HepG2 (cell line): ENCODE data around the gene ATP13A2. TPM values are rescaled to one million over a fixed set of nuclear protein-coding genes. Genes with fewer than 3 reads are reported as not detected.

Experiments used
- AGO1 ChIP-seq: fragments of 200-400 bp; formaldehyde crosslinking; IDR thresholded peaks from 2 replicates; pipeline ENCODE4 v1.6.1; 2017; ENCODE audit warnings: mild to moderate bottlenecking, low read depth, low read length, moderate library complexity; ENCODE audit not compliant: poor library complexity, severe bottlenecking
- ARHGAP35 ChIP-seq: sonication (generic); formaldehyde crosslinking; IDR thresholded peaks from 2 replicates; pipeline ENCODE4 v1.9.0; 2022; ENCODE audit warnings: mild to moderate bottlenecking, inconsistent platforms, moderate library complexity, missing genetic modification reagents, borderline replicate concordance
- BCL6 ChIP-seq: IDR thresholded peaks from 2 replicates; pipeline ENCODE4 v1.6.1; 2016; ENCODE audit warnings: missing genetic modification reagents, missing compliant biosample characterization
- BRD4 ChIP-seq: sonication (generic); formaldehyde crosslinking; IDR thresholded peaks from 2 replicates; pipeline ENCODE4 v1.4.0; 2020; ENCODE audit warnings: missing genetic modification reagents
- FOXK2 ChIP-seq: fragments of 450-650 bp; IDR thresholded peaks from 2 replicates; pipeline ENCODE4 v1.6.1; 2016
- GABPA ChIP-seq, 2 experiments: IDR thresholded peaks; 2 replicates each; pipeline ENCODE4 v1.6.1; 2011 to 2016; ENCODE audit warnings: low read depth in 2 of 2, low read length in 1 of 2, missing biosample characterization in 1 of 2, missing genetic modification characterization in 1 of 2
- GTF3A ChIP-seq: sonication (generic); formaldehyde crosslinking; conservative IDR thresholded peaks from 2 replicates; pipeline ENCODE4 v1.4.0; 2020; ENCODE audit warnings: mild to moderate bottlenecking, missing genetic modification reagents
- MAZ ChIP-seq, 2 experiments: sonication (generic) in 1 of 2; formaldehyde crosslinking in 1 of 2; IDR thresholded peaks; 2 replicates each; pipeline versions ENCODE4 v1.5.0 to v1.6.1; 2012 to 2020; ENCODE audit warnings: low read depth in 2 of 2, mild to moderate bottlenecking in 2 of 2, borderline replicate concordance in 1 of 2, improper control_type of control experiment in 1 of 2, low read length in 1 of 2, missing genetic modification reagents in 1 of 2, moderate library complexity in 1 of 2
- SSRP1 ChIP-seq: IDR thresholded peaks from 2 replicates; pipeline ENCODE4 v1.6.1; 2016; ENCODE audit warnings: control low read depth
- TP53 ChIP-seq: sonication (generic); formaldehyde crosslinking; conservative IDR thresholded peaks from 2 replicates; pipeline ENCODE4 v1.4.0; 2020; ENCODE audit warnings: missing genetic modification reagents
- ZFAT ChIP-seq: sonication (generic); formaldehyde crosslinking; conservative IDR thresholded peaks from 2 replicates; pipeline ENCODE4 v1.8.1; 2023; ENCODE audit warnings: missing genetic modification reagents, inconsistent platforms
- ZNF205 ChIP-seq: IDR thresholded peaks from 2 replicates; pipeline ENCODE4 v1.6.1; 2018; ENCODE audit warnings: missing biosample characterization, missing genetic modification reagents
- ZNF256 ChIP-seq: sonication (generic); formaldehyde crosslinking; conservative IDR thresholded peaks from 2 replicates; pipeline ENCODE4 v1.4.0; 2020; ENCODE audit warnings: missing genetic modification reagents
- ZNF564 ChIP-seq: sonication (generic); formaldehyde crosslinking; IDR thresholded peaks from 2 replicates; pipeline ENCODE4 v1.8.1; 2023; ENCODE audit warnings: mild to moderate bottlenecking, missing genetic modification reagents
- ZNF761 ChIP-seq: sonication (generic); formaldehyde crosslinking; conservative IDR thresholded peaks from 2 replicates; pipeline ENCODE4 v1.4.0; 2020; ENCODE audit warnings: mild to moderate bottlenecking, missing genetic modification reagents
- polyA plus RNA-seq, 8 experiments: library from polyadenylated mRNA; depleted of rRNA in 3 of 8; stranded (reverse) in 7 of 8; unstranded in 1 of 8; fragments of >200 nt; fragmentation: Illumina TruSeq in 4 of 8; extraction: Trizol in 4 of 8; gene quantifications; 2 replicates each; pipeline versions ENCODE4 v1.2.1 to v1.2.3, GENCODE V29; 2011 to 2016; ENCODE audit warnings: low read depth in 4 of 8, missing spikeins in 1 of 8, mixed read lengths in 1 of 8; ENCODE audit not compliant: insufficient read depth in 1 of 8
- total RNA-seq, 5 experiments: library from RNA; depleted of rRNA; stranded (reverse); fragments of >200 nt; fragmentation: Illumina TruSeq; extraction: Trizol; gene quantifications; 2 replicates each; pipeline ENCODE4 v1.2.3, GENCODE V29; 2016; ENCODE audit warnings: low read depth in 1 of 5
- TF ChIP-seq, protein P1 (sequence below): sonication (generic); formaldehyde crosslinking; IDR thresholded peaks from 2 replicates; pipeline ENCODE4 v1.5.0; 2020; ENCODE audit warnings: mild to moderate bottlenecking, missing genetic modification reagents, borderline replicate concordance
- TF ChIP-seq, protein P2 (sequence below): sonication (generic); formaldehyde crosslinking; IDR thresholded peaks from 2 replicates; pipeline ENCODE4 v1.4.0; 2020; ENCODE audit warnings: mild to moderate bottlenecking, low read depth, missing genetic modification reagents
- TF ChIP-seq, protein P3 (sequence below): IDR thresholded peaks from 2 replicates; pipeline ENCODE4 v1.6.1; 2016
- TF ChIP-seq, protein P4 (sequence below): sonication (generic); formaldehyde crosslinking; IDR thresholded peaks from 2 replicates; pipeline ENCODE4 v1.4.0; 2020; ENCODE audit warnings: mild to moderate bottlenecking, missing genetic modification reagents

ATP13A2 gene
- total and polyA plus RNA-seq, 2 of the 13 experiments (the other 11 are each of a cell fraction or from before 2014, with no cell fraction given): 13.2 to 16.2 TPM

DNA sequence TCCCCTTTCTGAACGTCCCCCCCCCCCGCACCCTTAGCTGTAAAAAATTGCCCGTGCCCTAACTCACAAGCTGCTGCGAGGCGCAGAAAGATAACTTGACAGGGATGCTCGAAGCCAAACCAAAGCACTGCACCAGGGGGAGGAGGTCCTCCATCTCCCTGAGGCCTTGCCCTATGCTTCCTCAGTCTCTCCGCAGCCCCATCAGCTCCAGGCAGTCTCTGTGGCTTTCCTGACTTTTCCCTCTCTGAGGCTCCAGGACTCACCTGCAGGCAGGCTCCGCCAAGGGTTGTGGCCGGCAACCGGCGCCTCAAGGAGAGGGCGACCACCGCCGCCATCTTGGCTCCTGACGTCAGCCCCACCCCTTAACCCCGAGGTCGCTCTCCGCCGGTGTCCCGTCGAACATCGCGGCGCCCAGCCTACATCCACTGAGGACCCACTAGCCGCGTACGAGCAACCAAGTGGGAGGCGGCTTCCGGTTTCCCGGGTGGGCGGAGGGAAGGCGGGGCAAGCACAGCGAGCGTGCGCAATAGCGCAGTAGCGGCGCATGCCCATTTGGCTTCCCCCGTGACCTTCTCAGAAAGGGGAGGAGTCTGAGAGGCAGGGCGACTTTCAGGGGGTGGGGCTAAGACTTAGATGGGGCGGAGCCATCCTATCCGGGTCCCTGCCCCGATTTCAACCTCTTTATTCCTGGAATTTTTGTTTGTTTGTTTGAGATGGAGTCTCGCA, 42.1 kb upstream of the ATP13A2 start, which contains the start of gene SDHB (continued):
- TF ChIP-seq, protein P1, sequence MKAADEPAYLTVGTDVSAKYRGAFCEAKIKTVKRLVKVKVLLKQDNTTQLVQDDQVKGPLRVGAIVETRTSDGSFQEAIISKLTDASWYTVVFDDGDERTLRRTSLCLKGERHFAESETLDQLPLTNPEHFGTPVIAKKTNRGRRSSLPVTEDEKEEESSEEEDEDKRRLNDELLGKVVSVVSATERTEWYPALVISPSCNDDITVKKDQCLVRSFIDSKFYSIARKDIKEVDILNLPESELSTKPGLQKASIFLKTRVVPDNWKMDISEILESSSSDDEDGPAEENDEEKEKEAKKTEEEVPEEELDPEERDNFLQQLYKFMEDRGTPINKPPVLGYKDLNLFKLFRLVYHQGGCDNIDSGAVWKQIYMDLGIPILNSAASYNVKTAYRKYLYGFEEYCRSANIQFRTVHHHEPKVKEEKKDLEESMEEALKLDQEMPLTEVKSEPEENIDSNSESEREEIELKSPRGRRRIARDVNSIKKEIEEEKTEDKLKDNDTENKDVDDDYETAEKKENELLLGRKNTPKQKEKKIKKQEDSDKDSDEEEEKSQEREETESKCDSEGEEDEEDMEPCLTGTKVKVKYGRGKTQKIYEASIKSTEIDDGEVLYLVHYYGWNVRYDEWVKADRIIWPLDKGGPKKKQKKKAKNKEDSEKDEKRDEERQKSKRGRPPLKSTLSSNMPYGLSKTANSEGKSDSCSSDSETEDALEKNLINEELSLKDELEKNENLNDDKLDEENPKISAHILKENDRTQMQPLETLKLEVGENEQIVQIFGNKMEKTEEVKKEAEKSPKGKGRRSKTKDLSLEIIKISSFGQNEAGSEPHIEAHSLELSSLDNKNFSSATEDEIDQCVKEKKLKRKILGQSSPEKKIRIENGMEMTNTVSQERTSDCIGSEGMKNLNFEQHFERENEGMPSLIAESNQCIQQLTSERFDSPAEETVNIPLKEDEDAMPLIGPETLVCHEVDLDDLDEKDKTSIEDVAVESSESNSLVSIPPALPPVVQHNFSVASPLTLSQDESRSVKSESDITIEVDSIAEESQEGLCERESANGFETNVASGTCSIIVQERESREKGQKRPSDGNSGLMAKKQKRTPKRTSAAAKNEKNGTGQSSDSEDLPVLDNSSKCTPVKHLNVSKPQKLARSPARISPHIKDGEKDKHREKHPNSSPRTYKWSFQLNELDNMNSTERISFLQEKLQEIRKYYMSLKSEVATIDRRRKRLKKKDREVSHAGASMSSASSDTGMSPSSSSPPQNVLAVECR (CRISPR knock-in tag): peak; percentile 83
- peak; percentile 39; the same call in 1 of the 2 replicates for TF ChIP-seq BCL6 (CRISPR knock-in tag)
- no peak for TF ChIP-seq MAZ (IDR thresholded peaks at IDR 0.05; ENCODE audit: borderline replicate concordance, low read depth, low read length)
- TF ChIP-seq MAZ (CRISPR knock-in tag; IDR thresholded peaks at IDR 0.05; ENCODE audit: low read depth): peak; percentile 69; the same call in 1 of the 2 replicates
- peak; percentile 76 for TF ChIP-seq GABPA (IDR thresholded peaks at IDR 0.05; ENCODE audit: low read depth, low read length)
- TF ChIP-seq GABPA (CRISPR knock-in tag; IDR thresholded peaks at IDR 0.05; ENCODE audit: low read depth): peak; percentile 96
- no peak for TF ChIP-seq ZNF761 (CRISPR knock-in tag)
- TF ChIP-seq ARHGAP35 (CRISPR knock-in tag): no peak
- TF ChIP-seq ZFAT (CRISPR knock-in tag): no peak
- TF ChIP-seq, protein P2, sequence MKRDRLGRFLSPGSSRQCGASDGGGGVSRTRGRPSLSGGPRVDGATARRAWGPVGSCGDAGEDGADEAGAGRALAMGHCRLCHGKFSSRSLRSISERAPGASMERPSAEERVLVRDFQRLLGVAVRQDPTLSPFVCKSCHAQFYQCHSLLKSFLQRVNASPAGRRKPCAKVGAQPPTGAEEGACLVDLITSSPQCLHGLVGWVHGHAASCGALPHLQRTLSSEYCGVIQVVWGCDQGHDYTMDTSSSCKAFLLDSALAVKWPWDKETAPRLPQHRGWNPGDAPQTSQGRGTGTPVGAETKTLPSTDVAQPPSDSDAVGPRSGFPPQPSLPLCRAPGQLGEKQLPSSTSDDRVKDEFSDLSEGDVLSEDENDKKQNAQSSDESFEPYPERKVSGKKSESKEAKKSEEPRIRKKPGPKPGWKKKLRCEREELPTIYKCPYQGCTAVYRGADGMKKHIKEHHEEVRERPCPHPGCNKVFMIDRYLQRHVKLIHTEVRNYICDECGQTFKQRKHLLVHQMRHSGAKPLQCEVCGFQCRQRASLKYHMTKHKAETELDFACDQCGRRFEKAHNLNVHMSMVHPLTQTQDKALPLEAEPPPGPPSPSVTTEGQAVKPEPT: no peak
- TF ChIP-seq GTF3A (CRISPR knock-in tag): no peak
- no peak for TF ChIP-seq FOXK2
- no peak; the same call in 1 of the 2 replicates for TF ChIP-seq ZNF205 (CRISPR knock-in tag)
- TF ChIP-seq SSRP1 (CRISPR knock-in tag): no peak
- no peak for TF ChIP-seq AGO1
- TF ChIP-seq, protein P3, sequence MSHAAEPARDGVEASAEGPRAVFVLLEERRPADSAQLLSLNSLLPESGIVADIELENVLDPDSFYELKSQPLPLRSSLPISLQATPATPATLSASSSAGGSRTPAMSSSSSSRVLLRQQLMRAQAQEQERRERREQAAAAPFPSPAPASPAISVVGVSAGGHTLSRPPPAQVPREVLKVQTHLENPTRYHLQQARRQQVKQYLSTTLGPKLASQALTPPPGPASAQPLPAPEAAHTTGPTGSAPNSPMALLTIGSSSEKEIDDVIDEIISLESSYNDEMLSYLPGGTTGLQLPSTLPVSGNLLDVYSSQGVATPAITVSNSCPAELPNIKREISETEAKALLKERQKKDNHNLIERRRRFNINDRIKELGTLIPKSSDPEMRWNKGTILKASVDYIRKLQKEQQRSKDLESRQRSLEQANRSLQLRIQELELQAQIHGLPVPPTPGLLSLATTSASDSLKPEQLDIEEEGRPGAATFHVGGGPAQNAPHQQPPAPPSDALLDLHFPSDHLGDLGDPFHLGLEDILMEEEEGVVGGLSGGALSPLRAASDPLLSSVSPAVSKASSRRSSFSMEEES (CRISPR knock-in tag): no peak
- TF ChIP-seq, protein P4, sequence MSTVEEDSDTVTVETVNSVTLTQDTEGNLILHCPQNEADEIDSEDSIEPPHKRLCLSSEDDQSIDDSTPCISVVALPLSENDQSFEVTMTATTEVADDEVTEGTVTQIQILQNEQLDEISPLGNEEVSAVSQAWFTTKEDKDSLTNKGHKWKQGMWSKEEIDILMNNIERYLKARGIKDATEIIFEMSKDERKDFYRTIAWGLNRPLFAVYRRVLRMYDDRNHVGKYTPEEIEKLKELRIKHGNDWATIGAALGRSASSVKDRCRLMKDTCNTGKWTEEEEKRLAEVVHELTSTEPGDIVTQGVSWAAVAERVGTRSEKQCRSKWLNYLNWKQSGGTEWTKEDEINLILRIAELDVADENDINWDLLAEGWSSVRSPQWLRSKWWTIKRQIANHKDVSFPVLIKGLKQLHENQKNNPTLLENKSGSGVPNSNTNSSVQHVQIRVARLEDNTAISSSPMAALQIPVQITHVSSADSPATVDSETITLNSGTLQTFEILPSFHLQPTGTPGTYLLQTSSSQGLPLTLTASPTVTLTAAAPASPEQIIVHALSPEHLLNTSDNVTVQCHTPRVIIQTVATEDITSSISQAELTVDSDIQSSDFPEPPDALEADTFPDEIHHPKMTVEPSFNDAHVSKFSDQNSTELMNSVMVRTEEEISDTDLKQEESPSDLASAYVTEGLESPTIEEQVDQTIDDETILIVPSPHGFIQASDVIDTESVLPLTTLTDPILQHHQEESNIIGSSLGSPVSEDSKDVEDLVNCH (CRISPR knock-in tag): no peak
- no peak for TF ChIP-seq BRD4
- TF ChIP-seq TP53 (CRISPR knock-in tag): no peak
- no peak for TF ChIP-seq ZNF564
- no peak for TF ChIP-seq ZNF256 (CRISPR knock-in tag)
